Stimulated activated CD4-positive, alpha-beta T cell treated with anti-CD3 and anti-CD28 coated beads, Interleukin-4, amount 100 ng/mL, for 4 hours (primary cell): ENCODE data around the gene BEAN1.

ENCODE experiments used
- DNase-seq, 2 experiments: peaks; one replicate each; pipeline ENCODE4 v3.0.0-alpha.2; 2020

The BEAN1 gene

GRCh38 chr16:66397736-66398433 lies 29.2 kb upstream of the BEAN1 start:
- no peak for DNase-seq

DNA sequence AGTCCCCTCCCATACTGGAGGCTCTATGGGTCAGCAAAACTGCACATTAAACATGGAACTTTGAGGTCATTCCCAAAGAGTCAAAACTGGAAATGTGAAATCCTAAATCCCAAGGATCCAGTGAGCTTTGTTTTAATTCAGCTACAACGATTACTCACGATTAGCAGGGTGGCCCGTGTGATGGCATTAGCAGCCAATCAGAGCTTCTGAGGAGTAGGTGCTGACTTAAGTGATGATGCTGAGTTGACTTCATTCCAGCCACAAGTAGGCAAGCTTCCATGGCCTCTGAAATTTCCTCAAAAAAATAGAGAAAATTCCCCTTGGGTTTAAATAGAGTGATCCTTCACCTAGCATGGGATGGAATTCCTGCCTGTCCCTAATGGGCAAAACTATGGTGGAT lies 28.1 kb upstream of the BEAN1 start:
- DNase-seq = no peak

GRCh38 chr16:66399930-66400329 lies 27.2 kb upstream of the BEAN1 start:
- DNase-seq = no peak

DNA sequence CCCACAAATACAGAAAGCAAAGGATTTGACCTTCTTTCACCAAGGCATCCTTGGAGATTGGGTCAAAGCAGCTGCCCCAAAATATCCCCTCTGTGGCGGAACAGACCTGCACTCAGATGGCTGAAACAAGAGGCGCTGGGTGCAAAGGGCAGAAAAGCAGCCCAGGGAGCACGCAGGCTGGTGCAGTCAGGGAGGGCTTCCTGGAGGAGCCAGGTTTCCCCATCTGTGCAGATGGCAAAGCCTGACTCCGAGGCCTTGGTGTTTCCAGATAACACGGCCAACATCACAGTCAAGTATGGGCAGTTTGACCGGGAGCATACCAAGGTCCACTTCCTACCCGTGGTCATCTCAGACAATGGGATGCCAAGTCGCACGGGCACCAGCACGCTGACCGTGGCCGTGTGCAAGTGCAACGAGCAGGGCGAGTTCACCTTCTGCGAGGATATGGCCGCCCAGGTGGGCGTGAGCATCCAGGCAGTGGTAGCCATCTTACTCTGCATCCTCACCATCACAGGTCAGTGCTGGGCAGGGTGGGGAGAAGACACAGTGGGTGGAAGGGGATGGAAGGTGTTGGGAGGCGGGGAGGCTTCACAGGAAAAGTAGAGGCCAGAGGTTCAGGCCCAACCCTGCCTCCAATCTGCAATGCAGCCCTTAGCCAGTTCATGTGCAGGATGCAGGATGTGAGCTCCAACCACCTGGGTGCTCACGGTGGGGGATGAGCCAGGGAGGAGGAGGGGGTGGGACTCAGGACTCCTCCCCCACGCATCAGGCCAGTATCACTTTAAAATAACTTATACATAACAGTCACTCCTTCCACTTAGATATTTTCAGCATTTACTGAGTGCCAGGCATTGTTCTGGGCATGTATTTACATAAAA lies 26.4 kb upstream of the BEAN1 start:
- no peak for DNase-seq

- DNase-seq = no peak
Observed at GRCh38 chr16:66401610-66402009, 25.5 kb upstream of the BEAN1 start.

- no peak for DNase-seq
Observed at GRCh38 chr16:66402166-66402565, 24.9 kb upstream of the BEAN1 start.

GRCh38 chr16:66402591-66403230 lies 24.4 kb upstream of the BEAN1 start:
- no peak for DNase-seq

DNA sequence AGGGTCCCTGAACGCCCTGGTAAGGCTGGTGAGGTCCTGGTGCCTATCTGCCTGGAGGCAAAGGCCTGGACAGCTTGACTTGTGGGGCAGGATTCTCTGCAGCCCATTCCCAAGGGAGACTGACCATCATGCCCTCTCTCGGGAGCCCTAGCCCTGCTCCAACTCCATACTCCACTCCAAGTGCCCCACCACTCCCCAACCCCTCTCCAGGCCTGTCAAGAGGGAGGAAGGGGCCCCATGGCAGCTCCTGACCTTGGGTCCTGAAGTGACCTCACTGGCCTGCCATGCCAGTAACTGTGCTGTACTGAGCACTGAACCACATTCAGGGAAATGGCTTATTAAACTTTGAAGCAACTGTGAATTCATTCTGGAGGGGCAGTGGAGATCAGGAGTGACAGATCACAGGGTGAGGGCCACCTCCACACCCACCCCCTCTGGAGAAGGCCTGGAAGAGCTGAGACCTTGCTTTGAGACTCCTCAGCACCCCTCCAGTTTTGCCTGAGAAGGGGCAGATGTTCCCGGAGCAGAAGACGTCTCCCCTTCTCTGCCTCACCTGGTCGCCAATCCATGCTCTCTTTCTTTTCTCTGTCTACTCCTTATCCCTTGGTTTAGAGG lies 23.5 kb upstream of the BEAN1 start:
- no peak for DNase-seq

GRCh38 chr16:66405057-66405783 lies 21.9 kb upstream of the BEAN1 start:
- no peak for DNase-seq

DNA sequence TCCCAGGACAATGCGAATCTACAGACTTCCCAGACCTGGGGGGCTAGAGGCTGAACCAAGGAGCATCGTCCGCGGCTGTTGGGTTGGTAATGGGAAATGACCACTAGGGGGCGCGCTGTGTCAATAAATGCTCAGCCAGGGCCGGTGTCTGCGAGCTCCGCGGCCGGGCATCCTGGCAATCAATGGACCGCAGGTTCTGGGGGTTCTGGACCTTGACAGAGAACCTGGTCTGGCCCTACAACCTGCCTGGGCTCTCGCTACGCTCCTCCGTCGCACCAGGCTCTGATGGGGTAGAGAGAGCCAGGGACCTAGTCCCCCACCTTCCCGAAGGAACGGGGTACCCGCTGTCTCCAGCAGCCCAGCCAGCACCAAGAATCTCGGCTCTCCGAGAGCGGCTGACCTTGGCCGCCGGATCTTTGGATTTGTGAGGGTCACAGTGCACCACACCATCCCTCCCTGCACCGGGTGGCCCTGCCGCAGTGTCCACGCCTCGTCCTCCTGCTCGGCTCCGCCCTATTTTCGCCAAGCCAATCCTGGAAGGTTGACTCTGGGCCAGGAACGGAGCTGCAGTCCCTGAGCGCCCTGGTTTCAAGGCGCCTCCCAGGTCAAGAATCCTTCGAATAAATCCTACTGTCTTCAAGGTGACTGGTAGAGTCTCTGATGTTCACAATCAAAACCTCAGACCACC lies 20.4 kb upstream of the BEAN1 start:
- DNase-seq = peak; percentile 75 to 89

GRCh38 chr16:66408163-66409048 lies 18.7 kb upstream of the BEAN1 start:
- DNase-seq = peak in 1 of 2 experiments; percentile 26

DNA sequence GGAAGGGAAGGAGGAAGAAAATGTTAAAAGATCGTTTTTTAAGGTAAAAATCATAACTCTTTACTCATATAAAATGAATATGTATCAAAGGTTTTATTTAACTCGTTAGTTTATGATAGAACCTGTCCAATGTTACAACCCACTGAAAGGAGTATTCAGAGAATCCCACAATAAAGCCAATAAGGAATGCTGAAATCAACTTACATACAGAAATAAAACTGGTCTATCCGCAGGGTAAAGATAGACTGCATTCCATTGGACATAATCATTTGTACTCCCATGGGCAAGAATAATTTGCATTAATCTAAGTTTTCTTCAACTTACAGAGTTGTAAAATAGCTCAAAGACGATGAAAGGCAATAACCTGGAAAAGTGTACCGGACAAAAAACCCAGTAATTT lies 17.9 kb upstream of the BEAN1 start:
- no peak for DNase-seq

GRCh38 chr16:66412182-66412581 lies 14.9 kb upstream of the BEAN1 start:
- DNase-seq = no peak

GRCh38 chr16:66414891-66415290 lies 12.2 kb upstream of the BEAN1 start:
- no peak for DNase-seq

DNA sequence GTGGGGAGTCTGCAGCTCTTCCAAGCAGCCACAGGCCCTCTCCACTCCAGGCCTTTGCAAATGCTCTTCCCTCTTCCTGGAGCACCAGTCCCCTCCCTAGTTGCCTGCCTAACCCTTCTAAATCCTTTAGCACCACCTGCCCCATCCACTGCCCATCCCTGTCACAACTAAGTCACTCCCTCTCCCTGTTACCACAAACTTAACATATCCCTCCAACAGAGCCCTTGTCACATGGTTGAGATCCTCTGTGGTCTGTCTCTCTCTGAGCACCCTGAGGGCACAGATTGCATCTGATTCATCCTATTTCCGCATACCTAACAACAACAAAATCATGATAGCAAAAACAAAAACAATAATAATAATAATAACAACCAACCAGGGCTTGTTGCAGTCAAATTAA lies 11.0 kb upstream of the BEAN1 start:
- no peak for DNase-seq

GRCh38 chr16:66416939-66417700 lies 10.0 kb upstream of the BEAN1 start:
- DNase-seq = no peak

GRCh38 chr16:66418165-66418962 lies 8.7 kb upstream of the BEAN1 start:
- DNase-seq = no peak

- DNase-seq = no peak
Observed at GRCh38 chr16:66419527-66419926, 7.6 kb upstream of the BEAN1 start.

- no peak for DNase-seq
Observed at GRCh38 chr16:66420396-66420795, 6.7 kb upstream of the BEAN1 start.
